ENCODE data around the gene TAF11L9.

GRCh38 chr5:17634160-17634559 lies 40.0 kb upstream of the TAF11L9 start, which contains the start of gene TAF11L14:
- TF ChIP-seq ELF4 (CRISPR knock-in tag; IDR thresholded peaks at IDR 0.05; ENCODE audit: low read depth) (no peak), RELA (CRISPR knock-in tag; IDR thresholded peaks at IDR 0.05; ENCODE audit: borderline replicate concordance) (no peak), ARID4B (CRISPR knock-in tag; IDR thresholded peaks at IDR 0.05; ENCODE audit: borderline replicate concordance) (no peak), FOXJ3 (CRISPR knock-in tag; IDR thresholded peaks at IDR 0.05; ENCODE audit: borderline replicate concordance) (no peak), JUN (CRISPR knock-in tag; IDR thresholded peaks at IDR 0.05) (no peak), USF2 (CRISPR knock-in tag; IDR thresholded peaks at IDR 0.05) (no peak), AFF4 (CRISPR knock-in tag; IDR thresholded peaks at IDR 0.05; ENCODE audit: borderline replicate concordance) (no peak), CTCF (IDR thresholded peaks at IDR 0.05) (no peak), ZNF281 (CRISPR knock-in tag; IDR thresholded peaks at IDR 0.05) (no peak), IRF2 (CRISPR knock-in tag; IDR thresholded peaks at IDR 0.05; ENCODE audit: borderline replicate concordance, low read depth) (no peak), ZMAT4 (CRISPR knock-in tag; IDR thresholded peaks at IDR 0.05) (no peak), TP53 (CRISPR knock-in tag; IDR thresholded peaks at IDR 0.05) (no peak), MAX (CRISPR knock-in tag; IDR thresholded peaks at IDR 0.05) (no peak), GABPB1 (CRISPR knock-in tag; IDR thresholded peaks at IDR 0.05) (no peak)
